Measurements from ENCODE around the gene CD164L2. TPM values are rescaled to one million over a fixed set of nuclear protein-coding genes. Genes with fewer than 3 reads are reported as not detected.

Gene CD164L2
- total RNA-seq, 2 donors from 2014 or later = not detected

- no peak overlapping the region for H3K4me3 Mint-ChIP-seq
- H3K36me3 Mint-ChIP-seq (ENCODE audit: low read depth) = no peaks in the 10 kb centered on the region
- no peak overlapping the region for H3K27ac Mint-ChIP-seq
- H3K27me3 Mint-ChIP-seq = no peaks in the 10 kb centered on the region
- DNase-seq (no peak), ATAC-seq (no peak)
- H3K9me3 ChIP-seq (ENCODE audit: control insufficient read depth, low read length, poor library complexity, severe bottlenecking) = no peaks in the 10 kb centered on the region
- H3K4me1 Mint-ChIP-seq = peaks cover 15% of the 10 kb centered on the region
Measured at GRCh38 chr1:27372022-27372807, 10.9 kb downstream of the CD164L2 start.

- H3K36me3 Mint-ChIP-seq (ENCODE audit: low read depth) = no peaks in the 10 kb centered on the region
- ATAC-seq (peak; percentile 35), DNase-seq (no peak)
- no peaks in the 10 kb centered on the region for H3K27me3 Mint-ChIP-seq
- no peaks in the 10 kb centered on the region for H3K9me3 ChIP-seq (ENCODE audit: control insufficient read depth, low read length, poor library complexity, severe bottlenecking)
- H3K27ac Mint-ChIP-seq = no peak overlapping the region
- H3K4me3 Mint-ChIP-seq = no peak overlapping the region
- peaks cover 26% of the 10 kb centered on the region for H3K4me1 Mint-ChIP-seq
Measured at GRCh38 chr1:27368869-27369582, 14.1 kb downstream of the CD164L2 start.

GRCh38 chr1:27367160-27367650 lies 15.9 kb downstream of the CD164L2 start:
- no peaks in the 10 kb centered on the region for H3K9me3 ChIP-seq (ENCODE audit: control insufficient read depth, low read length, poor library complexity, severe bottlenecking)
- ATAC-seq (no peak), DNase-seq (no peak)
- H3K4me3 Mint-ChIP-seq = peak overlapping the region; percentile 89
- H3K27me3 Mint-ChIP-seq = no peaks in the 10 kb centered on the region
- H3K4me1 Mint-ChIP-seq = peaks cover 26% of the 10 kb centered on the region
- no peaks in the 10 kb centered on the region for H3K36me3 Mint-ChIP-seq (ENCODE audit: low read depth)
- no peak overlapping the region for H3K27ac Mint-ChIP-seq

- Mint-ChIP-seq H3K27ac (peak within 1 kb of the TSS; percentile 67), H3K36me3 (ENCODE audit: low read depth) (no peaks in the 10 kb centered on the region), H3K4me1 (peaks cover 29% of the 10 kb centered on the region), H3K4me3 (peak within 1 kb of the TSS; percentile 95), H3K27me3 (no peaks in the 10 kb centered on the region)
- DNase-seq (peak in 2 of 3 donors; percentile 36 to 49), ATAC-seq (peak; percentile 61)
- H3K9me3 ChIP-seq (ENCODE audit: control insufficient read depth, low read length, poor library complexity, severe bottlenecking) = no peaks in the 10 kb centered on the region
Measured at GRCh38 chr1:27366411-27367159, 16.5 kb downstream of the CD164L2 start, which contains the start of gene MAP3K6. TSS of gene MAP3K6 (minus strand) at chr1:27366961. CDS start at chr1:27366597, 364 bp downstream.

GRCh38 chr1:27366113-27366410 lies 17.1 kb downstream of the CD164L2 start:
- Mint-ChIP-seq H3K36me3 (ENCODE audit: low read depth) (no peaks in the 10 kb centered on the region), H3K4me1 (peaks cover 31% of the 10 kb centered on the region), H3K4me3 (peak overlapping the region; percentile 95), H3K27ac (no peak overlapping the region), H3K27me3 (no peaks in the 10 kb centered on the region)
- DNase-seq = peak; percentile 39 to 69 (median 68)
- no peaks in the 10 kb centered on the region for H3K9me3 ChIP-seq (ENCODE audit: control insufficient read depth, low read length, poor library complexity, severe bottlenecking)
- peak; percentile 64 for ATAC-seq

- Mint-ChIP-seq H3K27ac (peak overlapping the region; percentile 67), H3K4me1 (peaks cover 35% of the 10 kb centered on the region), H3K27me3 (no peaks in the 10 kb centered on the region), H3K4me3 (peak overlapping the region; percentile 95), H3K36me3 (ENCODE audit: low read depth) (no peaks in the 10 kb centered on the region)
- DNase-seq (peak; percentile 39 to 76 (median 74)), ATAC-seq (peak; percentile 71)
- no peaks in the 10 kb centered on the region for H3K9me3 ChIP-seq (ENCODE audit: control insufficient read depth, low read length, poor library complexity, severe bottlenecking)
Measured at GRCh38 chr1:27365372-27366112, 17.6 kb downstream of the CD164L2 start.

- ATAC-seq (no peak), DNase-seq (no peak)
- Mint-ChIP-seq H3K27ac (no peak overlapping the region), H3K4me3 (peak overlapping the region; percentile 95), H3K27me3 (no peaks in the 10 kb centered on the region), H3K4me1 (peaks cover 40% of the 10 kb centered on the region), H3K36me3 (ENCODE audit: low read depth) (no peaks in the 10 kb centered on the region)
- H3K9me3 ChIP-seq (ENCODE audit: control insufficient read depth, low read length, poor library complexity, severe bottlenecking) = no peaks in the 10 kb centered on the region
Measured at GRCh38 chr1:27364696-27365371, 18.3 kb downstream of the CD164L2 start.

GRCh38 chr1:27363766-27364695 lies 19.1 kb downstream of the CD164L2 start:
- Mint-ChIP-seq H3K27me3 (no peaks in the 10 kb centered on the region), H3K27ac (no peak overlapping the region), H3K4me3 (no peak overlapping the region), H3K4me1 (peaks cover 41% of the 10 kb centered on the region), H3K36me3 (ENCODE audit: low read depth) (peaks cover under 1% of the 10 kb centered on the region)
- no peaks in the 10 kb centered on the region for H3K9me3 ChIP-seq (ENCODE audit: control insufficient read depth, low read length, poor library complexity, severe bottlenecking)
- ATAC-seq = no peak
- DNase-seq = no peak

GRCh38 chr1:27361553-27361952 lies 21.6 kb downstream of the CD164L2 start:
- no peak overlapping the region for H3K27ac Mint-ChIP-seq
- no peaks in the 10 kb centered on the region for H3K9me3 ChIP-seq (ENCODE audit: control insufficient read depth, low read length, poor library complexity, severe bottlenecking)
- no peak for DNase-seq
- H3K4me3 Mint-ChIP-seq = peak overlapping the region; percentile 92
- H3K36me3 Mint-ChIP-seq (ENCODE audit: low read depth) = peaks cover 2% of the 10 kb centered on the region
- H3K4me1 Mint-ChIP-seq = peaks cover 43% of the 10 kb centered on the region
- no peak for ATAC-seq
- no peaks in the 10 kb centered on the region for H3K27me3 Mint-ChIP-seq

GRCh38 chr1:27361044-27361402 lies 22.1 kb downstream of the CD164L2 start:
- H3K4me3 Mint-ChIP-seq = peak overlapping the region; percentile 92
- peaks cover 2% of the 10 kb centered on the region for H3K36me3 Mint-ChIP-seq (ENCODE audit: low read depth)
- ATAC-seq (no peak), DNase-seq (no peak)
- H3K9me3 ChIP-seq (ENCODE audit: control insufficient read depth, low read length, poor library complexity, severe bottlenecking) = no peaks in the 10 kb centered on the region
- no peak overlapping the region for H3K27ac Mint-ChIP-seq
- peaks cover 45% of the 10 kb centered on the region for H3K4me1 Mint-ChIP-seq
- H3K27me3 Mint-ChIP-seq = no peaks in the 10 kb centered on the region

GRCh38 chr1:27360159-27361043 lies 22.7 kb downstream of the CD164L2 start:
- no peaks in the 10 kb centered on the region for H3K27me3 Mint-ChIP-seq
- DNase-seq (peak in 2 of 3 donors; percentile 59 to 64), ATAC-seq (peak; percentile 31)
- H3K36me3 Mint-ChIP-seq (ENCODE audit: low read depth) = peaks cover 2% of the 10 kb centered on the region
- peak overlapping the region; percentile 92 for H3K4me3 Mint-ChIP-seq
- H3K9me3 ChIP-seq (ENCODE audit: control insufficient read depth, low read length, poor library complexity, severe bottlenecking) = no peaks in the 10 kb centered on the region
- H3K4me1 Mint-ChIP-seq = peaks cover 46% of the 10 kb centered on the region
- H3K27ac Mint-ChIP-seq = peak overlapping the region; percentile 77

Measured in T-helper 17 cell (primary cell).